Muscle of back (tissue), 11 donors: ENCODE data around the gene SEMA7A. TPM values are rescaled to one million over a fixed set of nuclear protein-coding genes. Genes with fewer than 3 reads are reported as not detected.
A peak's percentile ranks its signal among the peaks of the same experiment; 100 is the strongest.
"Not testable (repeated sequence)": the region's sequence is repeated elsewhere in the genome, so short reads cannot be mapped to it uniquely, and the experiment has no call there.

Experiments
- DNase-seq, 3 donors: peaks; one replicate each; pipeline versions ENCODE4 v3.0.0 to v3.0.0-alpha.2; 2013
- polyA plus RNA-seq, 10 donors: library from polyadenylated mRNA; unstranded; fragments of 120-200 nt; gene quantifications; one replicate each; pipeline ENCODE4 v1.2.1, GENCODE V29; 2013; ENCODE audit not compliant: insufficient read length in 10 of 10

The SEMA7A gene
- polyA plus RNA-seq, 10 donors = 3.2 to 7.6 (median 5.4) TPM

GRCh38 chr15:74376226-74376625 lies 57.5 kb downstream of the SEMA7A start:
- DNase-seq = no peak

- peak in 2 of 3 donors; percentile 79 to 84 for DNase-seq
Measured at GRCh38 chr15:74375303-74375693, 58.5 kb downstream of the SEMA7A start.

- DNase-seq = no peak
Measured at GRCh38 chr15:74374648-74375302, 59.0 kb downstream of the SEMA7A start.

- DNase-seq = peak; percentile 77 to 95 (median 90)
Measured at GRCh38 chr15:74373731-74374647, 59.8 kb downstream of the SEMA7A start.

GRCh38 chr15:74373056-74373650 lies 60.6 kb downstream of the SEMA7A start:
- DNase-seq = no peak

- no peak for DNase-seq
Measured at GRCh38 chr15:74370471-74370870, 63.3 kb downstream of the SEMA7A start.

- no peak for DNase-seq
Measured at GRCh38 chr15:74369756-74370155, 64.0 kb downstream of the SEMA7A start.

DNA sequence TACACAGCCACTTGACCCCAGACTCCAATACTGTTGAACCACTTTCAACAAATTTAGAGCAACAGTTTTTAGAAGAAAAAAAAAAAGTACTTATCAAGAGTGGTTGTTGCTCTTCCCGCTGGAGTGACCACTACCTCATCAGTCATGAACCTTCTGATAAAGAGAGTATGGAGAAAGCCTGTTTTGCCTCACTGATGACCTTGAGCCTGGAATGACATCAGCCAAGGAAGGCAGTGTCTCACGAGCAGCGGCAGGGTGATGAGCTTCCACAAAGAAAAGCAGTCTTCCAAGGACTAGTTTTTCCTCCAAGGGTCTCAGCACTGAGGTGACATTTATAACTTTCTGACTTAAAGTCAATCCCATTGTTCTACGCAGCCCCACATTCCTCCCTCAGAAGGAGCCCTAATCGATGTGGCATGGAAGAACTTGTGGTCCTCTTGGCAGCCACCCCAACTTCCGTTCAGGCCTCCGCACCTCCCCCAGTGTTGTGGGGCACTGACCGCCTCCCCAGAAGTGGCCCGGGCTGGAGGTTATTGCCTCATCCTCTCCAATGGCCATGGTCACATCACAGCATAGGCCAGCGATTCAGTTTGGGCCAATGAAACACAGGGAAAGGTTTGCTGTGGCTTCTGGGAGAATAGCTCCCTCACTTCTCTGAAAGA lies 64.5 kb downstream of the SEMA7A start:
- DNase-seq = no peak

GRCh38 chr15:74368121-74368520 lies 65.6 kb downstream of the SEMA7A start:
- DNase-seq = no peak

- no peak for DNase-seq
Measured at GRCh38 chr15:74367296-74367854, 66.4 kb downstream of the SEMA7A start, which contains the start of gene CYP11A1. Gene CYP11A1, minus strand, starts transcription at chr15:74367646. Its CDS starts 61 bp downstream, at chr15:74367585.

GRCh38 chr15:74365598-74366445 lies 67.9 kb downstream of the SEMA7A start:
- peak; percentile 59 to 92 (median 84) for DNase-seq

DNA sequence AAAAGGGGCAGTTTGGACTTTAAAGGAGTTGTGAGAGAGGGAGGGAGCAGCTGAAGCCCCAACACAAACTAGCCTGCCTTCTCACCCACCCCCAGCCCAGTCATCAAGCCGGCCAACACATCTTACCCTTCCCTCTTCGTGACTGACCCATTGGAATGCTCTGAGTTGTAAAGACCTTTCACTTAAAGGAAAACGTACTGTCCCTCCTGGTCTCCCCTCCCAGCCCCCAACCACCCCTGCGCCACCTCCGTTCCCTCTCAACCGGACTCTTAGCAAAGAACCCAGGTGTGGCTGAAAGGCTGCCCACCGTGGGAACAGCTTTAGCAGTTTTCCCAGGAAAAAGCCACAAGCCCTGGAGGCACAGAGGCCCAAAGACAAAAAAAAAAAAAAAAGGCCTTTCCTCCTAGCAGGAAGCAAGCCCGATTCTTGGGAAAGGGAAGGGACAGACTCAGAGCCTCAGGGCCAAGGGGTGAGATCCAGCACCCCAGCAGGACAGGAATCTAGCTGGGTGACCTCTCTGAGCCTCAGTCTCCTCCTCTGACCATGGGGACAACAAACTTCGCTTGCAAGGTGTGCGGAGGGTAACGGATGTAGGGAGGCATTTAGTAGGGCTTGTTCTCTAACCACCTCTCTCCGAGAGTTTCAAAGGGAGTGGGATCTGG lies 68.7 kb downstream of the SEMA7A start:
- no peak for DNase-seq

GRCh38 chr15:74362482-74362881 lies 71.3 kb downstream of the SEMA7A start:
- DNase-seq = no peak

DNA sequence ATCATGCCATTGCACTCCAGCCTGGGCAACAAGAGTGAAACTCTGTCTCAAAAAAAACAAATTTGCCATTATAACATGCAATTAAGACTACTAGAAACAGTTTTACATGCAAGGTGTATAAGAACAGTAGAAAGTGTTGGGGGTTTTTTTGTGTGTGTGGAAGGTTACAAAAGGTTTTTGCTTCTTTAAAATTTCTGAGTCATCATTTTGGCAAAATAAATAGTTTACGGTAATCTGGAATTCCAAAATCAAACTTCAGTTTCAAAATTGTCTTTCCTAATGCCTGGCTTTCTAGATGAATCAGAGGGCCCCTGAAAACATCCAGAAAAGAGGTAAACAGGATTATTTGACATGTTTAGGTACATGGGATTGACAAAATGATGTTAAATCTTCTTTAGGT lies 72.9 kb downstream of the SEMA7A start:
- not testable (repeated sequence) for DNase-seq

DNA sequence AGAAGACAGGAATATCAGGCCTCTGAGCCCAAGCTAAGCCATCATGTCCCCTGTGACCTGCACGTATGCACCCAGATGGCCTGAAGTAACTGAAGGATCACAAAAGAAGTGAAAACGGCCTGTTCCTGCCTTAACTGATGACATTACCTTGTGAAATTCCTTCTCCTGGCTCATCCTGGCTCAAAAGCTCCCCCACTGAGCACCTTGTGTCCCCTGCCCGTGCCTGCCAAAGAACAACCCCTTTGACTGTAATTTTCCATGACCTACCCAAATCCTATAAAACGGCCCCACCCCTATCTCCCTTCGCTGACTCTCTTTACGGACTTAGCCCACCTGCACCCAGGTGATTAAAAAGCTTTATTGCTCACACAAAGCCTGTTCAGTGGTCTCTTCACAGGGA lies 74.4 kb downstream of the SEMA7A start:
- DNase-seq = not testable (repeated sequence)

Other genes with a start within 250 kb of the SEMA7A start
- 1 to 10 TPM in 6 of 10 donors, under 1 TPM in 4; 0.58 to 1.9 (median 1.3) TPM for gene STRA6, start 231.2 kb downstream of the SEMA7A start, polyA plus RNA-seq
- under 1 TPM in 3 of 10 donors, not detected in 7; 0.05 to 0.31 (median 0.19) TPM for gene CCDC33, start 197.6 kb downstream of the SEMA7A start, polyA plus RNA-seq
- 1 to 10 TPM; 1.2 to 2.6 (median 1.9) TPM for gene CYP11A1, start 66.3 kb downstream of the SEMA7A start, polyA plus RNA-seq
- gene UBL7, start 27.2 kb upstream of the SEMA7A start, polyA plus RNA-seq = 10 to 100 TPM; 27.4 to 39.4 (median 33.5) TPM
- gene ARID3B, start 107.3 kb upstream of the SEMA7A start, polyA plus RNA-seq = 1 to 10 TPM; 3.5 to 6.5 (median 4.9) TPM
- gene CLK3, start 181.9 kb upstream of the SEMA7A start, polyA plus RNA-seq = 10 to 100 TPM; 37.3 to 51.9 (median 43.1) TPM